Caco-2 (cell line): ENCODE results near the gene RPS6KA2. TPM values are rescaled to one million over a fixed set of nuclear protein-coding genes. Genes with fewer than 3 reads are reported as not detected.
"Not testable (repeated sequence)": the region's sequence is repeated elsewhere in the genome, so short reads cannot be mapped to it uniquely, and the experiment has no call there.

Source experiments
- BruUV-seq: library from RNA; stranded (reverse); fragments of 400-500 nt; replicated peaks from 2 replicates; lab custom pipeline; 2021; lab: Mats Ljungman, UMichigan
- CTCF ChIA-PET: fragments of 300-600 bp; sonication (Branson Sonifier 250); formaldehyde crosslinking; loops from one replicate; lab custom pipeline; 2022; ENCODE audit warnings: antibody characterized with exemption; lab: Charles Lee
- POLR2A ChIA-PET: fragments of 300-600 bp; sonication (Branson Sonifier 250); formaldehyde crosslinking; loops from one replicate; lab custom pipeline; 2022; ENCODE audit warnings: antibody characterized with exemption; lab: Charles Lee
- DNase-seq, 2 experiments: peaks; one replicate each; pipeline versions ENCODE4 v3.0.0 to v3.0.0-alpha.2; 2020 to 2022
- H3K27me3 ChIP-seq: replicated peaks from 2 replicates; pipeline ENCODE4 v1.6.0; 2011; ENCODE audit warnings: low read length; ENCODE audit not compliant: control insufficient read depth, insufficient read depth
- H3K36me3 ChIP-seq: 2 replicates; pipeline ENCODE4 v1.5.1; 2011; ENCODE audit warnings: low read length; ENCODE audit not compliant: control insufficient read depth, insufficient read depth
- H3K4me1 ChIP-seq: fragments of 250-450 bp; sonication (Bioruptor Pico); 2 replicates; pipeline ENCODE4 v1.5.1; 2020; ENCODE audit warnings: mild to moderate bottlenecking
- H3K4me3 ChIP-seq: 2 replicates; pipeline ENCODE4 v1.5.1; 2011; ENCODE audit warnings: low read depth, mild to moderate bottlenecking, control low read depth, low read length
- H3K9me3 ChIP-seq: fragments of 250-450 bp; sonication (Bioruptor Pico); 2 replicates; pipeline ENCODE4 v1.5.1; 2020; ENCODE audit warnings: mild to moderate bottlenecking, moderate library complexity
- H3K27ac Mint-ChIP-seq: one replicate; pipeline ENCODE4 v1.8.0; 2022; ENCODE audit warnings: mixed read lengths; ENCODE audit not compliant: unreplicated experiment
- H3K27me3 Mint-ChIP-seq: one replicate; pipeline ENCODE4 v1.8.0; 2022; ENCODE audit warnings: mixed read lengths; ENCODE audit not compliant: insufficient read depth, unreplicated experiment
- H3K36me3 Mint-ChIP-seq: one replicate; pipeline ENCODE4 v1.8.0; 2022; ENCODE audit warnings: mild to moderate bottlenecking, mixed read lengths; ENCODE audit not compliant: insufficient read depth, unreplicated experiment
- H3K4me1 Mint-ChIP-seq: one replicate; pipeline ENCODE4 v1.8.0; 2022; ENCODE audit warnings: low read depth, mixed read lengths; ENCODE audit not compliant: unreplicated experiment
- H3K4me3 Mint-ChIP-seq: one replicate; pipeline ENCODE4 v1.8.0; 2022; ENCODE audit warnings: mild to moderate bottlenecking, moderate library complexity, mixed read lengths; ENCODE audit not compliant: unreplicated experiment
- H3K9me3 Mint-ChIP-seq: one replicate; pipeline ENCODE4 v1.8.0; 2022; ENCODE audit warnings: mixed read lengths; ENCODE audit not compliant: unreplicated experiment
- CTCF ChIP-seq, 2 experiments: fragments of 200-600 bp in 1 of 2; IDR thresholded peaks; 1 replicate in 1 of 2; 2 replicates in 1 of 2; pipeline versions ENCODE4 v1.5.1 to v1.8.0; 2011 to 2022; ENCODE audit warnings: antibody characterized with exemption in 1 of 2, control low read depth in 1 of 2, inconsistent platforms in 1 of 2, low read depth in 1 of 2, low read length in 1 of 2, mild to moderate bottlenecking in 1 of 2, moderate library complexity in 1 of 2; ENCODE audit not compliant: insufficient read depth in 1 of 2, severe bottlenecking in 1 of 2, unreplicated experiment in 1 of 2
- intact Hi-C: fragments of 100-400 bp; cut with micrococcal nuclease; formaldehyde crosslinking; loops from one replicate; pipeline ENCODE4 v1.10.0; 2022; ENCODE audit not compliant: unreplicated experiment
- total RNA-seq: library from RNA; stranded (reverse); gene quantifications from 2 replicates; pipeline ENCODE4 v1.2.3, GENCODE V29; 2022

RPS6KA2 gene
- total RNA-seq, 1 experiment from 2014 or later = 5.6 TPM

DNA sequence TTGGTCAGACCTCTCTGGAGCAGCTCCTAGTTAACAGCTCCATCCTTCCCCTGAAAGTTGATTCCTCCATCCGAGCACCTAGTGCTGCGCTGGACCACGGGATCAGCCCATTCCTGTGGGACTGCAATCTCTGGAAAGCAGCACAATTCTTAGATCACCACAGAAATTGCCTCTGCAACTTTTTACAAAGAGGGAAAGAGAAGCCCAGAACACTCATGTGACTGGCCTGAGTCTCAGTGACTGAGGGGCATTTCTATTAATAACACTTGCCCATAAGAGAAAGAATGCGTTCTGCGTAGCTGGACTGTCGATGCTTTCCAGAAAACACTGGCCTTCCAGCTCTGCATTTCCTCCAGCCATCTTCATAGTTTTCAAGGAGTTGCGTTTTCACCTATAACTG, 262.6 kb downstream of the RPS6KA2 start:
- Histone ChIP-seq H3K9me3 (no peaks in the 10 kb centered on the region), H3K27me3 (no peaks in the 10 kb centered on the region), H3K4me3 (no peak overlapping the region), H3K4me1 (no peaks in the 10 kb centered on the region), H3K36me3 (no peaks in the 10 kb centered on the region; the same call in none of the 2 replicates)
- Mint-ChIP-seq H3K4me3 (no peak overlapping the region), H3K4me1 (no peaks in the 10 kb centered on the region), H3K27ac (no peak overlapping the region), H3K9me3 (no peaks in the 10 kb centered on the region), H3K27me3 (no peaks in the 10 kb centered on the region), H3K36me3 (no peaks in the 10 kb centered on the region)
- intact Hi-C loops = no loop called here
- ChIA-PET POLR2A (no interaction called here), CTCF (no interaction called here)
- no peak for DNase-seq
- BruUV-seq = no TSS peak
- TF ChIP-seq CTCF (IDR thresholded peaks at IDR 0.05; ENCODE audit: insufficient read depth in 1 of 2, low read depth in 1 of 2, low read length in 1 of 2, severe bottlenecking in 1 of 2, unreplicated experiment in 1 of 2) = no peak

DNA sequence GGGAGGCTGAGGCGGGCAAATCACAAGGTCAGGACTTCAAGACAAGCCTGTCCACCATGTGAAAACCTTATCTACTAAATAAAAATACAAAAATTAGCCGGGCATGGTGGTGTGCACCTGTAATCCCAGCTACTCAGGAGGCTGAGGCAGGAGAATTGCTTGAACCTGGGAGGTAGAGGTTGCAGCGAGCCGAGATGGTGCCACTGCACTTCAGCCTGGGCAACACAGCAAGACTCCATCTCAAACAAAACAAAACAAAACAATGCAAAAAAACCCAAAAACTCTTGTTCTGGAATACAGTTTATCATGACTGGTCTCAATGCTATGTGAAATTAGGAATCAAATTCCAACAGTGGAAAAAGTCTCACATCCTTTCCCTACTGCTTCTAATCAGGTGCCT, 264.6 kb downstream of the RPS6KA2 start:
- POLR2A ChIA-PET, H3K36me3 ChIP-seq, intact Hi-C loops, H3K4me3 ChIP-seq, H3K36me3 Mint-ChIP-seq, H3K4me1 Mint-ChIP-seq, BruUV-seq, H3K9me3 ChIP-seq, H3K4me1 ChIP-seq, H3K27me3 ChIP-seq, CTCF ChIA-PET, H3K27me3 Mint-ChIP-seq, H3K27ac Mint-ChIP-seq, H3K9me3 Mint-ChIP-seq, H3K4me3 Mint-ChIP-seq, DNase-seq: not testable (repeated sequence)

- H3K4me3 ChIP-seq = no peak overlapping the region
- no peak overlapping the region for H3K4me3 Mint-ChIP-seq
- BruUV-seq = no TSS peak
- DNase-seq = peak in 1 of 2 experiments; percentile 15
- no peaks in the 10 kb centered on the region for H3K4me1 ChIP-seq
- POLR2A ChIA-PET = no interaction called here
- intact Hi-C loops = no loop called here
- no peaks in the 10 kb centered on the region for H3K4me1 Mint-ChIP-seq
- no peaks in the 10 kb centered on the region for H3K36me3 Mint-ChIP-seq
- TF ChIP-seq CTCF (IDR thresholded peaks at IDR 0.05; ENCODE audit: insufficient read depth in 1 of 2, low read depth in 1 of 2, low read length in 1 of 2, severe bottlenecking in 1 of 2, unreplicated experiment in 1 of 2) = no peak
- no peaks in the 10 kb centered on the region; the same call in none of the 2 replicates for H3K36me3 ChIP-seq
- H3K9me3 ChIP-seq = no peaks in the 10 kb centered on the region
- H3K9me3 Mint-ChIP-seq = no peaks in the 10 kb centered on the region
- no peak overlapping the region for H3K27ac Mint-ChIP-seq
- CTCF ChIA-PET = interaction anchor here (1.4 kb wide), 1 partner anchor 21 kb away, joined by 3 read pairs; no protein-coding TSS in a partner anchor
- H3K27me3 ChIP-seq = no peaks in the 10 kb centered on the region
- H3K27me3 Mint-ChIP-seq = no peaks in the 10 kb centered on the region
These were observed 266.0 kb downstream of the RPS6KA2 start for GRCh38 chr6:166361077-166361429.
